ENCODE results near the gene NDE1. TPM values are rescaled to one million over a fixed set of nuclear protein-coding genes. Genes with fewer than 3 reads are reported as not detected.

The NDE1 gene
- total and polyA plus RNA-seq, 2 of the 8 experiments (the other 6 are each of a cell fraction or from before 2014, with no cell fraction given), result 13.3 to 41.3 TPM

MicroRNAs encoded within 50 kb of the gene (microRNA counts, 767-probe panel; counts per million panel counts)
- microRNA hsa-miR-484, result 879 counts per million, percentile 95 among the panel's probes with 10 or more counts

Other genes starting within 250 kb of the NDE1 start
- gene BMERB1, start 215.7 kb upstream of the NDE1 start, total RNA-seq (2021; fragmentation: NEBNext Ultra II Directional; extraction: Animal tissue kit (Norgen Biotek cat#: 25700)), result 23.5 and 26.1 TPM in 2 replicates
- 27.1 and 29.5 TPM in 2 replicates for gene BMERB1, start 215.7 kb upstream of the NDE1 start, polyA plus RNA-seq (2011; rRNA removed)
- gene MARF1, start 7.1 kb upstream of the NDE1 start, total RNA-seq (2021; fragmentation: NEBNext Ultra II Directional; extraction: Animal tissue kit (Norgen Biotek cat#: 25700)), result 25.8 and 31.4 TPM in 2 replicates
- gene MARF1, start 7.1 kb upstream of the NDE1 start, polyA plus RNA-seq (2011; rRNA removed), result 5.0 and 5.6 TPM in 2 replicates
- 0.71 and 0.78 TPM in 2 replicates for gene MYH11, start 206.8 kb downstream of the NDE1 start, total RNA-seq (2021; fragmentation: NEBNext Ultra II Directional; extraction: Animal tissue kit (Norgen Biotek cat#: 25700))
- 0.11 and 0.20 TPM in 2 replicates for gene MYH11, start 206.8 kb downstream of the NDE1 start, polyA plus RNA-seq (2011; rRNA removed)
- 33.2 and 49.0 TPM in 2 replicates for gene CEP20, start 238.4 kb downstream of the NDE1 start, total RNA-seq (2021; fragmentation: NEBNext Ultra II Directional; extraction: Animal tissue kit (Norgen Biotek cat#: 25700))
- gene CEP20, start 238.4 kb downstream of the NDE1 start, polyA plus RNA-seq (2011; rRNA removed), result 10.2 and 16.2 TPM in 2 replicates

All from H1 (cell line).